GM12878 (cell line): Measurements from ENCODE around the gene CSNK2A1. TPM values are rescaled to one million over a fixed set of nuclear protein-coding genes. Genes with fewer than 3 reads are reported as not detected.

ENCODE experiments used
- BRCA1 ChIP-seq: IDR thresholded peaks from 2 replicates; pipeline ENCODE4 v1.6.1; 2011; ENCODE audit warnings: low read depth, low read length, improper control_type of control experiment
- CBFB ChIP-seq: IDR thresholded peaks from 2 replicates; pipeline ENCODE4 v1.6.1; 2016; ENCODE audit warnings: antibody characterized with exemption, low read depth
- EED ChIP-seq: sonication (generic); IDR thresholded peaks from 2 replicates; pipeline ENCODE4 v1.6.1; 2016; ENCODE audit warnings: antibody characterized with exemption, low read depth
- ELK1 ChIP-seq: IDR thresholded peaks from 2 replicates; pipeline ENCODE4 v1.6.1; 2012; ENCODE audit warnings: low read depth, low read length, improper control_type of control experiment
- EP300 ChIP-seq, 2 experiments: fragments of 150-350 bp in 1 of 2; IDR thresholded peaks; 2 replicates each; pipeline ENCODE4 v1.6.1; 2011 to 2012; ENCODE audit warnings: low read depth in 2 of 2, low read length in 2 of 2, borderline replicate concordance in 1 of 2, improper control_type of control experiment in 1 of 2, inconsistent platforms in 1 of 2; ENCODE audit not compliant: control insufficient read depth in 1 of 2
- ESRRA ChIP-seq: IDR thresholded peaks from 2 replicates; pipeline ENCODE4 v1.6.1; 2012; ENCODE audit warnings: mild to moderate bottlenecking, low read length, improper control_type of control experiment
- IKZF1 ChIP-seq: fragments of 450-650 bp; conservative IDR thresholded peaks from 2 replicates; pipeline ENCODE4 v1.6.1; 2017; ENCODE audit warnings: antibody characterized with exemption, mild to moderate bottlenecking
- KLF5 ChIP-seq: fragments of 450-650 bp; IDR thresholded peaks from 2 replicates; pipeline ENCODE4 v1.6.1; 2014; ENCODE audit warnings: mild to moderate bottlenecking; ENCODE audit not compliant: partially characterized antibody
- MEF2A ChIP-seq: IDR thresholded peaks from 2 replicates; pipeline ENCODE4 v1.6.1; 2011; ENCODE audit warnings: low read depth, mild to moderate bottlenecking, low read length, moderate library complexity; ENCODE audit not compliant: insufficient read depth
- NBN ChIP-seq: fragments of 450-650 bp; IDR thresholded peaks from 2 replicates; pipeline ENCODE4 v1.6.1; 2016
- RUNX3 ChIP-seq: IDR thresholded peaks from 2 replicates; pipeline ENCODE4 v1.6.1; 2012; ENCODE audit warnings: low read length, inconsistent platforms
- SUPT20H ChIP-seq: IDR thresholded peaks from 2 replicates; pipeline ENCODE4 v1.6.1; 2011; ENCODE audit warnings: low read depth, mild to moderate bottlenecking, low read length, moderate library complexity, borderline replicate concordance; ENCODE audit not compliant: control insufficient read depth
- ZBTB33 ChIP-seq: fragments of 450-650 bp; IDR thresholded peaks from 2 replicates; pipeline ENCODE4 v1.6.1; 2017; ENCODE audit warnings: mild to moderate bottlenecking
- ZBTB40 ChIP-seq: fragments of 450-650 bp; IDR thresholded peaks from 2 replicates; pipeline ENCODE4 v1.6.1; 2016; ENCODE audit warnings: mild to moderate bottlenecking, moderate library complexity, borderline replicate concordance
- ZNF687 ChIP-seq: fragments of 450-650 bp; IDR thresholded peaks from 2 replicates; pipeline ENCODE4 v1.6.1; 2017; ENCODE audit warnings: mild to moderate bottlenecking, moderate library complexity
- ZSCAN29 ChIP-seq: fragments of 450-650 bp; IDR thresholded peaks from 2 replicates; pipeline ENCODE4 v1.6.1; 2017; ENCODE audit warnings: mild to moderate bottlenecking, moderate library complexity
- polyA plus RNA-seq, 11 experiments: library from polyadenylated mRNA; depleted of rRNA in 4 of 11; unstranded in 6 of 11; stranded (reverse) in 5 of 11; fragments of >200 nt; fragmentation: Nextera tagmentation in 4 of 11; fragmentation: Illumina TruSeq in 1 of 11; extraction: Ambion mirVana in 4 of 11; extraction: Trizol in 1 of 11; gene quantifications; 1 replicate in 1 of 11; 2 replicates in 10 of 11; pipeline versions ENCODE4 v1.2.1 to v1.2.3, GENCODE V29; 2011 to 2016; ENCODE audit warnings: inconsistent platforms in 2 of 11, missing spikeins in 2 of 11, low read depth in 1 of 11
- total RNA-seq, 4 experiments: library from RNA; depleted of rRNA in 3 of 4; stranded (reverse); fragments of >200 nt in 3 of 4; fragmentation: Illumina TruSeq in 1 of 4; extraction: Trizol in 1 of 4; gene quantifications; 2 replicates each; pipeline versions ENCODE4 v1.2.1 to v1.2.3, GENCODE V29; 2013 to 2021

The CSNK2A1 gene
- total and polyA plus RNA-seq, 10 of the 15 experiments (the other 5 are each of a cell fraction or from before 2014, with no cell fraction given) = 47.6 to 199 (median 95.0) TPM

GRCh38 chr20:462199-462991 is 81.2 kb downstream of the CSNK2A1 start, which contains the start of gene TBC1D20 (continued):
- TF ChIP-seq SUPT20H (no peak), EP300 (IDR thresholded peaks at IDR 0.05; ENCODE audit: borderline replicate concordance in 1 of 2, control insufficient read depth in 1 of 2, low read depth in 2 of 2, low read length in 2 of 2) (no peak), CBFB (no peak), KLF5 (peak; percentile 60), ZBTB40 (no peak; the same call in 1 of the 2 replicates), ZSCAN29 (0 out of 2 replicates have a peak, but pooled peaks have one; percentile 41), ELK1 (no peak), EED (no peak), ZNF687 (0 out of 2 replicates have a peak, but pooled peaks have one; percentile 60), BRCA1 (no peak), MEF2A (no peak), ESRRA (no peak), NBN (peak; percentile 69), IKZF1 (peak; percentile 83), RUNX3 (peak; percentile 14; the same call in 1 of the 2 replicates), ZBTB33 (no peak)
